GM23338 (cell line): ENCODE measurements around the gene CCAR1. TPM values are rescaled to one million over a fixed set of nuclear protein-coding genes. Genes with fewer than 3 reads are reported as not detected.

Experiments used
- ATAC-seq: fragments of 200-7000 bp; cut with Tn5 transposase; 3 replicates; pipeline ENCODE4 v1.9.1; 2020
- DNase-seq: peaks from one replicate; pipeline ENCODE4 v3.0.0-alpha.2; 2015; ENCODE audit warnings: low spot score
- H2AFZ ChIP-seq: fragments of 200-600 bp; sonication (generic); 2 replicates; pipeline ENCODE4 v1.8.0; 2016; ENCODE audit warnings: antibody characterized with exemption, mild to moderate bottlenecking, moderate library complexity
- H3F3A ChIP-seq: fragments of 200-600 bp; sonication (generic); replicated peaks from 2 replicates; pipeline ENCODE4 v1.8.0; 2017; ENCODE audit warnings: antibody characterized with exemption, mixed run types, low read depth
- H3K27ac ChIP-seq: fragments of 200-600 bp; sonication (generic); 2 replicates; pipeline ENCODE4 v1.6.1; 2016; ENCODE audit warnings: low read depth
- H3K27me3 ChIP-seq: fragments of 200-600 bp; sonication (generic); 2 replicates; pipeline ENCODE4 v1.8.0; 2016; ENCODE audit warnings: mild to moderate bottlenecking, mixed run types, moderate library complexity; ENCODE audit not compliant: insufficient read depth
- H3K36me3 ChIP-seq: fragments of 200-600 bp; sonication (generic); 2 replicates; pipeline ENCODE4 v1.8.0; 2016; ENCODE audit warnings: mild to moderate bottlenecking; ENCODE audit not compliant: insufficient read depth
- H3K4me1 ChIP-seq: fragments of 200-600 bp; sonication (generic); 2 replicates; pipeline ENCODE4 v1.8.0; 2016; ENCODE audit warnings: mild to moderate bottlenecking, moderate library complexity; ENCODE audit not compliant: insufficient read depth
- H3K4me2 ChIP-seq: fragments of 200-600 bp; sonication (generic); 2 replicates; pipeline ENCODE4 v1.7.1; 2017; ENCODE audit warnings: mixed run types
- H3K4me3 ChIP-seq: fragments of 200-600 bp; sonication (generic); 2 replicates; pipeline ENCODE4 v1.6.1; 2016; ENCODE audit warnings: mixed run types
- H3K79me2 ChIP-seq: fragments of 200-600 bp; sonication (generic); replicated peaks from 2 replicates; pipeline ENCODE4 v1.8.0; 2017; ENCODE audit warnings: mild to moderate bottlenecking; ENCODE audit not compliant: insufficient read depth
- H3K9me2 ChIP-seq: fragments of 200-600 bp; sonication (generic); 2 replicates; pipeline ENCODE4 v1.8.0; 2017; ENCODE audit not compliant: insufficient read depth
- H4K20me1 ChIP-seq: fragments of 200-600 bp; sonication (generic); replicated peaks from 2 replicates; pipeline ENCODE4 v1.8.0; 2017; ENCODE audit warnings: mild to moderate bottlenecking; ENCODE audit not compliant: insufficient read depth
- H3K27ac Mint-ChIP-seq: 2 replicates; pipeline ENCODE4 v1.8.0; 2020; ENCODE audit warnings: inconsistent platforms, mild to moderate bottlenecking, moderate library complexity, mixed read lengths
- H3K27me3 Mint-ChIP-seq: 3 replicates; pipeline ENCODE4 v1.8.0; 2022; ENCODE audit warnings: low read depth, mild to moderate bottlenecking, moderate library complexity, mixed read lengths, inconsistent platforms; ENCODE audit not compliant: insufficient read depth, poor library complexity
- H3K36me3 Mint-ChIP-seq: 3 replicates; pipeline ENCODE4 v1.8.0; 2021; ENCODE audit warnings: low read depth, mild to moderate bottlenecking, inconsistent platforms, moderate library complexity, mixed read lengths
- H3K4me1 Mint-ChIP-seq: 3 replicates; pipeline ENCODE4 v1.8.0; 2020; ENCODE audit warnings: mild to moderate bottlenecking, inconsistent platforms, mixed read lengths
- H3K4me3 Mint-ChIP-seq: 3 replicates; pipeline ENCODE4 v1.8.0; 2021; ENCODE audit warnings: moderate library complexity, mild to moderate bottlenecking, inconsistent platforms, mixed read lengths
- H3K9me3 Mint-ChIP-seq: 3 replicates; pipeline ENCODE4 v1.8.0; 2020; ENCODE audit warnings: moderate library complexity, mild to moderate bottlenecking, inconsistent platforms, mixed read lengths
- CREB1 ChIP-seq: fragments of 250-450 bp; sonication (Bioruptor Pico); IDR thresholded peaks from 2 replicates; pipeline ENCODE4 v1.5.0; 2020; ENCODE audit warnings: low read depth, mild to moderate bottlenecking, moderate library complexity
- EZH2 ChIP-seq: fragments of 200-600 bp; sonication (generic); IDR thresholded peaks from one replicate; pipeline ENCODE4 v1.8.0; 2017; ENCODE audit warnings: antibody characterized with exemption, mild to moderate bottlenecking, low read depth; ENCODE audit not compliant: unreplicated experiment
- EZH2phosphoT487 ChIP-seq: fragments of 200-600 bp; sonication (generic); IDR thresholded peaks from one replicate; pipeline ENCODE4 v1.8.1; 2018; ENCODE audit warnings: antibody characterized with exemption; ENCODE audit not compliant: unreplicated experiment
- JUNB ChIP-seq: IDR thresholded peaks from one replicate; pipeline ENCODE4 v1.6.1; 2016; ENCODE audit warnings: antibody characterized with exemption; ENCODE audit not compliant: unreplicated experiment
- NANOG ChIP-seq: IDR thresholded peaks from 2 replicates; pipeline ENCODE4 v1.6.1; 2016; ENCODE audit warnings: antibody characterized with exemption, borderline replicate concordance
- POLR2AphosphoS5 ChIP-seq: IDR thresholded peaks from 2 replicates; pipeline ENCODE4 v1.6.1; 2016; ENCODE audit warnings: antibody characterized with exemption, low read depth
- STAT1 ChIP-seq: IDR thresholded peaks from one replicate; pipeline ENCODE4 v1.6.1; 2016; ENCODE audit warnings: antibody characterized with exemption; ENCODE audit not compliant: unreplicated experiment
- ZNF114 ChIP-seq: fragments of 250-450 bp; sonication (Bioruptor Pico); IDR thresholded peaks from 2 replicates; pipeline ENCODE4 v1.5.0; 2020; ENCODE audit warnings: mild to moderate bottlenecking, moderate library complexity
- ZNF331 ChIP-seq: fragments of 250-450 bp; sonication (Bioruptor Pico); IDR thresholded peaks from 2 replicates; pipeline ENCODE4 v1.5.0; 2020; ENCODE audit warnings: low read depth, mild to moderate bottlenecking, moderate library complexity
- polyA plus RNA-seq: library from polyadenylated mRNA; unstranded; fragments of >200 nt; fragmentation: Nextera tagmentation; extraction: Ambion mirVana; gene quantifications from 2 replicates; pipeline ENCODE4 v1.2.1, GENCODE V29; 2016
- total RNA-seq: library from RNA; depleted of rRNA; stranded (reverse); fragments of >200 nt; shearing (Covaris generic); gene quantifications from 2 replicates; pipeline ENCODE4 v1.2.3, GENCODE V29; 2014
- TF ChIP-seq, protein P1 (sequence below): fragments of 250-450 bp; sonication (Bioruptor Pico); IDR thresholded peaks from 2 replicates; pipeline ENCODE4 v1.5.0; 2020; ENCODE audit warnings: mild to moderate bottlenecking, moderate library complexity
- TF ChIP-seq, protein P2 (sequence below): IDR thresholded peaks from 2 replicates; pipeline ENCODE4 v1.6.1; 2016; ENCODE audit warnings: antibody characterized with exemption
- TF ChIP-seq, protein P3 (sequence below): IDR thresholded peaks from one replicate; pipeline ENCODE4 v1.6.1; 2018; ENCODE audit warnings: antibody characterized with exemption; ENCODE audit not compliant: unreplicated experiment
- TF ChIP-seq, protein P4 (sequence below), 2 experiments: fragments of 200-600 bp in 1 of 2; sonication (generic) in 1 of 2; conservative IDR thresholded peaks; 2 replicates each; pipeline versions ENCODE4 v1.5.1 to v1.6.1; 2016 to 2017; ENCODE audit warnings: antibody characterized with exemption in 2 of 2, low read depth in 2 of 2, mild to moderate bottlenecking in 2 of 2, moderate library complexity in 1 of 2

CCAR1 gene
- total and polyA plus RNA-seq, 2 experiments from 2014 or later: 118 to 121 TPM

DNA sequence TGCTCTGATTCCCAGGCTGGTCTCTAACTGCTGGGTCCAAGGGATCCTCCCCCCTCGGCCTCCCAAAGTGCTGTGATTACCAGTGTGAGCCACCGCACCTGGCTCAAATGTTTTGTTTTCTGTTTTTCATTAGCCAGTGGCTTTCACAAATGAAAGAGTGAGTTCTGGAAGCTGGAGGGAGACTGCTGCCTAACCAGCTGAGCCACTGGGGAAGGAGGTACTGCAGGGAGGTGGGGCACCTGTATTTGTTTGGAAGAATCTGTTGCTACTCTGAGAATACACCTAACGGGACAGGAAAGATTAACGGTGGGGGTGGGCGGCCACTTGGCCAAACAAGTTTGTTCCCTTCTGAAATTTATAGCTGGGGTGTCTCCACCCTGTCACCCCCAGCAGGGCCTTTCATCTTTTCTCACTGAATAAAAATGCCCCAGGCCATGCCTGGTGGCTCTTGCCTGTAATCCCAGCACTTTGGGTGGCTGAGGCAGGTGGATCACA lies 111.0 kb downstream of the CCAR1 start (continued):
- TF ChIP-seq, protein P1, sequence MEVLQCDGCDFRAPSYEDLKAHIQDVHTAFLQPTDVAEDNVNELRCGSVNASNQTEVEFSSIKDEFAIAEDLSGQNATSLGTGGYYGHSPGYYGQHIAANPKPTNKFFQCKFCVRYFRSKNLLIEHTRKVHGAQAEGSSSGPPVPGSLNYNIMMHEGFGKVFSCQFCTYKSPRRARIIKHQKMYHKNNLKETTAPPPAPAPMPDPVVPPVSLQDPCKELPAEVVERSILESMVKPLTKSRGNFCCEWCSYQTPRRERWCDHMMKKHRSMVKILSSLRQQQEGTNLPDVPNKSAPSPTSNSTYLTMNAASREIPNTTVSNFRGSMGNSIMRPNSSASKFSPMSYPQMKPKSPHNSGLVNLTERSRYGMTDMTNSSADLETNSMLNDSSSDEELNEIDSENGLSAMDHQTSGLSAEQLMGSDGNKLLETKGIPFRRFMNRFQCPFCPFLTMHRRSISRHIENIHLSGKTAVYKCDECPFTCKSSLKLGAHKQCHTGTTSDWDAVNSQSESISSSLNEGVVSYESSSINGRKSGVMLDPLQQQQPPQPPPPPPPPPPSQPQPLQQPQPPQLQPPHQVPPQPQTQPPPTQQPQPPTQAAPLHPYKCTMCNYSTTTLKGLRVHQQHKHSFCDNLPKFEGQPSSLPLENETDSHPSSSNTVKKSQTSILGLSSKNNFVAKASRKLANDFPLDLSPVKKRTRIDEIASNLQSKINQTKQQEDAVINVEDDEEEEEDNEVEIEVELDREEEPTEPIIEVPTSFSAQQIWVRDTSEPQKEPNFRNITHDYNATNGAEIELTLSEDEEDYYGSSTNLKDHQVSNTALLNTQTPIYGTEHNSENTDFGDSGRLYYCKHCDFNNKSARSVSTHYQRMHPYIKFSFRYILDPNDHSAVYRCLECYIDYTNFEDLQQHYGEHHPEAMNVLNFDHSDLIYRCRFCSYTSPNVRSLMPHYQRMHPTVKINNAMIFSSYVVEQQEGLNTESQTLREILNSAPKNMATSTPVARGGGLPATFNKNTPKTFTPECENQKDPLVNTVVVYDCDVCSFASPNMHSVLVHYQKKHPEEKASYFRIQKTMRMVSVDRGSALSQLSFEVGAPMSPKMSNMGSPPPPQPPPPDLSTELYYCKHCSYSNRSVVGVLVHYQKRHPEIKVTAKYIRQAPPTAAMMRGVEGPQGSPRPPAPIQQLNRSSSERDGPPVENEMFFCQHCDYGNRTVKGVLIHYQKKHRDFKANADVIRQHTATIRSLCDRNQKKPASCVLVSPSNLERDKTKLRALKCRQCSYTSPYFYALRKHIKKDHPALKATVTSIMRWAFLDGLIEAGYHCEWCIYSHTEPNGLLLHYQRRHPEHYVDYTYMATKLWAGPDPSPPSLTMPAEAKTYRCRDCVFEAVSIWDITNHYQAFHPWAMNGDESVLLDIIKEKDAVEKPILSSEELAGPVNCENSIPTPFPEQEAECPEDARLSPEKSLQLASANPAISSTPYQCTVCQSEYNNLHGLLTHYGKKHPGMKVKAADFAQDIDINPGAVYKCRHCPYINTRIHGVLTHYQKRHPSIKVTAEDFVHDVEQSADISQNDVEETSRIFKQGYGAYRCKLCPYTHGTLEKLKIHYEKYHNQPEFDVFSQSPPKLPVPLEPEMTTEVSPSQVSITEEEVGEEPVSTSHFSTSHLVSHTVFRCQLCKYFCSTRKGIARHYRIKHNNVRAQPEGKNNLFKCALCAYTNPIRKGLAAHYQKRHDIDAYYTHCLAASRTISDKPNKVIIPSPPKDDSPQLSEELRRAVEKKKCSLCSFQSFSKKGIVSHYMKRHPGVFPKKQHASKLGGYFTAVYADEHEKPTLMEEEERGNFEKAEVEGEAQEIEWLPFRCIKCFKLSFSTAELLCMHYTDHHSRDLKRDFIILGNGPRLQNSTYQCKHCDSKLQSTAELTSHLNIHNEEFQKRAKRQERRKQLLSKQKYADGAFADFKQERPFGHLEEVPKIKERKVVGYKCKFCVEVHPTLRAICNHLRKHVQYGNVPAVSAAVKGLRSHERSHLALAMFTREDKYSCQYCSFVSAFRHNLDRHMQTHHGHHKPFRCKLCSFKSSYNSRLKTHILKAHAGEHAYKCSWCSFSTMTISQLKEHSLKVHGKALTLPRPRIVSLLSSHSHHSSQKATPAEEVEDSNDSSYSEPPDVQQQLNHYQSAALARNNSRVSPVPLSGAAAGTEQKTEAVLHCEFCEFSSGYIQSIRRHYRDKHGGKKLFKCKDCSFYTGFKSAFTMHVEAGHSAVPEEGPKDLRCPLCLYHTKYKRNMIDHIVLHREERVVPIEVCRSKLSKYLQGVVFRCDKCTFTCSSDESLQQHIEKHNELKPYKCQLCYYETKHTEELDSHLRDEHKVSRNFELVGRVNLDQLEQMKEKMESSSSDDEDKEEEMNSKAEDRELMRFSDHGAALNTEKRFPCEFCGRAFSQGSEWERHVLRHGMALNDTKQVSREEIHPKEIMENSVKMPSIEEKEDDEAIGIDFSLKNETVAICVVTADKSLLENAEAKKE (CRISPR knock-in tag): no peak
- no peak for TF ChIP-seq NANOG

DNA sequence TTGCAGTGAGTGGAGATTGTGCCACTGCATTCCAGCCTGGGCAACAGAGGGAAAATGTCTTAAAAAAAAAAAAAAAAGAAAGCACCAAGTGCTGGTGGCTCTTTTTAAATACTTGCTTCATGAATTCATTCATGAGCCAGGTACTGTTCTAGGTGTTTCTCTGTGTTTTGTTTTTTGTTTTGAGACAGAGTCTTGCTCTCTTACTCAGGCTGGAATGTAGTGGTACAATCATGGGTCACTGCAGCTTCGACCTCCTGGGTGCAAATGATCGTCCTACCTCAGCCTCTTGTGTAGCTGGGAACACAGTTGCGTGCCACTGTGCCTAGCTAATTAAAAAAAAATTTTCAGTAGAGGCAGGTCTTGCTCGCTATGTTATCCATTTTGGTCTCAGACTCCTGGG lies 111.6 kb downstream of the CCAR1 start:
- no peaks in the 10 kb centered on the region for H3K79me2 ChIP-seq
- H3F3A ChIP-seq: 0 out of 2 replicates have a peak, but pooled peaks cover 7% of the 10 kb centered on the region
- Mint-ChIP-seq H3K27me3 (peaks cover 11% of the 10 kb centered on the region), H3K4me3 (no peak overlapping the region), H3K27ac (no peak overlapping the region), H3K9me3 (no peaks in the 10 kb centered on the region; the same call in 2 of the 3 replicates), H3K4me1 (peaks cover 4% of the 10 kb centered on the region; the same call in 2 of the 3 replicates), H3K36me3 (no peaks in the 10 kb centered on the region; the same call in 2 of the 3 replicates)
- H3K4me2 ChIP-seq: no peak overlapping the region
- H3K27me3 ChIP-seq: peaks cover 24% of the 10 kb centered on the region
- ATAC-seq: no peak
- no peaks in the 10 kb centered on the region for H4K20me1 ChIP-seq
- H3K36me3 ChIP-seq: no peaks in the 10 kb centered on the region
- no peak overlapping the region for H2AFZ ChIP-seq
- no peaks in the 10 kb centered on the region for H3K9me2 ChIP-seq
- no peaks in the 10 kb centered on the region for H3K4me1 ChIP-seq
- H3K4me3 ChIP-seq: no peak overlapping the region
- DNase-seq: no peak
- H3K27ac ChIP-seq: no peak overlapping the region
- TF ChIP-seq CREB1 (CRISPR knock-in tag): no peak
- no peak for TF ChIP-seq ZNF114 (CRISPR knock-in tag)
- no peak for TF ChIP-seq JUNB
- TF ChIP-seq, protein P2, sequence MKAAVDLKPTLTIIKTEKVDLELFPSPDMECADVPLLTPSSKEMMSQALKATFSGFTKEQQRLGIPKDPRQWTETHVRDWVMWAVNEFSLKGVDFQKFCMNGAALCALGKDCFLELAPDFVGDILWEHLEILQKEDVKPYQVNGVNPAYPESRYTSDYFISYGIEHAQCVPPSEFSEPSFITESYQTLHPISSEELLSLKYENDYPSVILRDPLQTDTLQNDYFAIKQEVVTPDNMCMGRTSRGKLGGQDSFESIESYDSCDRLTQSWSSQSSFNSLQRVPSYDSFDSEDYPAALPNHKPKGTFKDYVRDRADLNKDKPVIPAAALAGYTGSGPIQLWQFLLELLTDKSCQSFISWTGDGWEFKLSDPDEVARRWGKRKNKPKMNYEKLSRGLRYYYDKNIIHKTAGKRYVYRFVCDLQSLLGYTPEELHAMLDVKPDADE: no peak
- TF ChIP-seq POLR2AphosphoS5: no peak
- TF ChIP-seq NANOG: no peak
- no peak for TF ChIP-seq EZH2
- no peak for TF ChIP-seq STAT1
- TF ChIP-seq ZNF331 (CRISPR knock-in tag): no peak
- no peak for TF ChIP-seq EZH2phosphoT487
- TF ChIP-seq, protein P3, sequence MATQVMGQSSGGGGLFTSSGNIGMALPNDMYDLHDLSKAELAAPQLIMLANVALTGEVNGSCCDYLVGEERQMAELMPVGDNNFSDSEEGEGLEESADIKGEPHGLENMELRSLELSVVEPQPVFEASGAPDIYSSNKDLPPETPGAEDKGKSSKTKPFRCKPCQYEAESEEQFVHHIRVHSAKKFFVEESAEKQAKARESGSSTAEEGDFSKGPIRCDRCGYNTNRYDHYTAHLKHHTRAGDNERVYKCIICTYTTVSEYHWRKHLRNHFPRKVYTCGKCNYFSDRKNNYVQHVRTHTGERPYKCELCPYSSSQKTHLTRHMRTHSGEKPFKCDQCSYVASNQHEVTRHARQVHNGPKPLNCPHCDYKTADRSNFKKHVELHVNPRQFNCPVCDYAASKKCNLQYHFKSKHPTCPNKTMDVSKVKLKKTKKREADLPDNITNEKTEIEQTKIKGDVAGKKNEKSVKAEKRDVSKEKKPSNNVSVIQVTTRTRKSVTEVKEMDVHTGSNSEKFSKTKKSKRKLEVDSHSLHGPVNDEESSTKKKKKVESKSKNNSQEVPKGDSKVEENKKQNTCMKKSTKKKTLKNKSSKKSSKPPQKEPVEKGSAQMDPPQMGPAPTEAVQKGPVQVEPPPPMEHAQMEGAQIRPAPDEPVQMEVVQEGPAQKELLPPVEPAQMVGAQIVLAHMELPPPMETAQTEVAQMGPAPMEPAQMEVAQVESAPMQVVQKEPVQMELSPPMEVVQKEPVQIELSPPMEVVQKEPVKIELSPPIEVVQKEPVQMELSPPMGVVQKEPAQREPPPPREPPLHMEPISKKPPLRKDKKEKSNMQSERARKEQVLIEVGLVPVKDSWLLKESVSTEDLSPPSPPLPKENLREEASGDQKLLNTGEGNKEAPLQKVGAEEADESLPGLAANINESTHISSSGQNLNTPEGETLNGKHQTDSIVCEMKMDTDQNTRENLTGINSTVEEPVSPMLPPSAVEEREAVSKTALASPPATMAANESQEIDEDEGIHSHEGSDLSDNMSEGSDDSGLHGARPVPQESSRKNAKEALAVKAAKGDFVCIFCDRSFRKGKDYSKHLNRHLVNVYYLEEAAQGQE: no peak
- TF ChIP-seq, protein P4, sequence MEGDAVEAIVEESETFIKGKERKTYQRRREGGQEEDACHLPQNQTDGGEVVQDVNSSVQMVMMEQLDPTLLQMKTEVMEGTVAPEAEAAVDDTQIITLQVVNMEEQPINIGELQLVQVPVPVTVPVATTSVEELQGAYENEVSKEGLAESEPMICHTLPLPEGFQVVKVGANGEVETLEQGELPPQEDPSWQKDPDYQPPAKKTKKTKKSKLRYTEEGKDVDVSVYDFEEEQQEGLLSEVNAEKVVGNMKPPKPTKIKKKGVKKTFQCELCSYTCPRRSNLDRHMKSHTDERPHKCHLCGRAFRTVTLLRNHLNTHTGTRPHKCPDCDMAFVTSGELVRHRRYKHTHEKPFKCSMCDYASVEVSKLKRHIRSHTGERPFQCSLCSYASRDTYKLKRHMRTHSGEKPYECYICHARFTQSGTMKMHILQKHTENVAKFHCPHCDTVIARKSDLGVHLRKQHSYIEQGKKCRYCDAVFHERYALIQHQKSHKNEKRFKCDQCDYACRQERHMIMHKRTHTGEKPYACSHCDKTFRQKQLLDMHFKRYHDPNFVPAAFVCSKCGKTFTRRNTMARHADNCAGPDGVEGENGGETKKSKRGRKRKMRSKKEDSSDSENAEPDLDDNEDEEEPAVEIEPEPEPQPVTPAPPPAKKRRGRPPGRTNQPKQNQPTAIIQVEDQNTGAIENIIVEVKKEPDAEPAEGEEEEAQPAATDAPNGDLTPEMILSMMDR (conservative IDR thresholded peaks at IDR 0.05; ENCODE audit: low read depth in 2 of 2): no peak
